Left lung (tissue), 10 donors: Measurements from ENCODE around the gene NUP210L. TPM values are rescaled to one million over a fixed set of nuclear protein-coding genes. Genes with fewer than 3 reads are reported as not detected.

ENCODE experiments used
- ATAC-seq: fragments of 200-7000 bp; cut with Tn5 transposase; one replicate; pipeline ENCODE4 v1.9.1; 2020; ENCODE audit warnings: moderate library complexity
- DNase-seq, 4 donors: peaks; one replicate each; pipeline ENCODE4 v3.0.0-alpha.2; 2013 to 2020
- H3K27ac ChIP-seq, 2 donors: fragments of 200-600 bp; sonication (generic) in 1 of 2; one replicate each; pipeline versions ENCODE4 v1.5.0 to v1.8.0; 2020 to 2021
- H3K27me3 ChIP-seq, 2 donors: fragments of 200-600 bp; sonication (generic) in 1 of 2; one replicate each; pipeline versions ENCODE4 v1.5.0 to v1.8.0; 2020 to 2021
- H3K36me3 ChIP-seq, 2 donors: fragments of 200-600 bp; sonication (generic) in 1 of 2; one replicate each; pipeline versions ENCODE4 v1.5.0 to v1.8.0; 2020 to 2021
- H3K4me1 ChIP-seq, 2 donors: fragments of 200-600 bp; one replicate each; pipeline ENCODE4 v1.8.0; 2021
- H3K4me3 ChIP-seq, 2 donors: fragments of 200-600 bp; sonication (generic) in 1 of 2; one replicate each; pipeline versions ENCODE4 v1.5.0 to v1.8.0; 2020 to 2021; ENCODE audit warnings: mild to moderate bottlenecking in 1 of 2
- H3K9me3 ChIP-seq, 2 donors: fragments of 200-600 bp; sonication (generic) in 1 of 2; one replicate each; pipeline versions ENCODE4 v1.5.0 to v1.8.0; 2020 to 2021
- intact Hi-C, 2 donors: fragments of 100-400 bp; cut with DNase I; formaldehyde crosslinking; loops; one replicate each; pipeline versions ENCODE4 v1.11.2 to v1.14.2; 2022
- polyA plus RNA-seq, 6 donors: library from polyadenylated mRNA; unstranded; fragments of 120-200 nt; gene quantifications; one replicate each; pipeline ENCODE4 v1.2.1, GENCODE V29; 2013; ENCODE audit not compliant: insufficient read length in 6 of 6
- total RNA-seq, 2 donors: library from RNA; stranded (reverse); fragmentation: NEBNext Ultra II Directional; extraction: Animal tissue kit (Norgen Biotek cat#: 25700); gene quantifications; one replicate each; pipeline ENCODE4 v1.2.1, GENCODE V29; 2021
- TF ChIP-seq, protein P1 (sequence below), 2 donors: fragments of 200-600 bp; sonication (generic) in 1 of 2; IDR thresholded peaks; one replicate each; pipeline versions ENCODE4 v1.5.0 to v1.8.0; 2021; ENCODE audit warnings: antibody characterized with exemption in 2 of 2
- donor health status: DM: no; HTN: yes; CAD: no.
- donor health status: DM: no; HTN: no; CAD: no.

NUP210L gene
- total and polyA plus RNA-seq, 8 donors = 0.09 to 0.27 (median 0.18) TPM

DNA sequence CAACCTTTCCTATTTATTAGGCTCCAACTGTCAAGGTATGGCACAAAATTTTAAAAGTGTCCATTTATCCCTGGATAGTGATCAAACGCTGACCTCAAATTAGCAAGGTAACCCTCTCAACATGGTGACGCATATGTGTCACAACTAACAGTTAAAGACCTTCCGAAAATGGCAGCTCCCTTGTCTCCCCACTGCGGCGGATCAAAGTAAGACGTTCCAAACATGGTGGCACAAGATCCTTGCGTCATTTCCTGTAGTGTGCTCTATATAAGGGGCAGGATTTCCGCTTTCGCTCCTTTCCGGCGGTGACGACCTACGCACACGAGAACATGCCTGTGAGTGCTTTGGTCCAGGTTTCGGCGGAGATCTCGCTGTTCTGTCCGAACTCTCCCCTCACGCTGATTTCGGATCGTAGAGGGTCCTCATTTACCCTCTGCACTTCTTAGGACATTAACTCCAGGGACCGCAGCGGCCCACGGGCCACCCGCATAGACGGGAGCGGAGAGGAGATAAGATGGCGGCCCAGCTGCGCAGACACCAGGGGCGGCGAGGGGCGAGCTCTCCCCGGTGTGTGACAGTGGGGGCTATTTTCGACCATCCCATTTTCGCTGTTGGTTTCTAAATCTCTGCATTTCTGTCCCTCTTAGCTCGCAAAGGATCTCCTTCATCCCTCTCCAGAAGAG is 164.3 kb downstream of the NUP210L start, which contains the start of gene RPS27:
Gene RPS27, plus strand, starts transcription at position 295 of the 683 bp plus-strand sequence. Its CDS starts 35 bp downstream, at position 330.
- peaks cover 0 to 41% of the 10 kb centered on the region in 2 donors for H3K36me3 ChIP-seq
- ATAC-seq = peak; percentile 64
- DNase-seq = peak; percentile 87 to 98 (median 94)
- no peaks in the 10 kb centered on the region for H3K9me3 ChIP-seq
- peak within 1 kb of the TSS; percentile 87 to 93 for H3K27ac ChIP-seq
- H3K4me3 ChIP-seq = peak within 1 kb of the TSS; percentile 62 to 76
- H3K27me3 ChIP-seq = no peaks in the 10 kb centered on the region
- TF ChIP-seq, protein P1, sequence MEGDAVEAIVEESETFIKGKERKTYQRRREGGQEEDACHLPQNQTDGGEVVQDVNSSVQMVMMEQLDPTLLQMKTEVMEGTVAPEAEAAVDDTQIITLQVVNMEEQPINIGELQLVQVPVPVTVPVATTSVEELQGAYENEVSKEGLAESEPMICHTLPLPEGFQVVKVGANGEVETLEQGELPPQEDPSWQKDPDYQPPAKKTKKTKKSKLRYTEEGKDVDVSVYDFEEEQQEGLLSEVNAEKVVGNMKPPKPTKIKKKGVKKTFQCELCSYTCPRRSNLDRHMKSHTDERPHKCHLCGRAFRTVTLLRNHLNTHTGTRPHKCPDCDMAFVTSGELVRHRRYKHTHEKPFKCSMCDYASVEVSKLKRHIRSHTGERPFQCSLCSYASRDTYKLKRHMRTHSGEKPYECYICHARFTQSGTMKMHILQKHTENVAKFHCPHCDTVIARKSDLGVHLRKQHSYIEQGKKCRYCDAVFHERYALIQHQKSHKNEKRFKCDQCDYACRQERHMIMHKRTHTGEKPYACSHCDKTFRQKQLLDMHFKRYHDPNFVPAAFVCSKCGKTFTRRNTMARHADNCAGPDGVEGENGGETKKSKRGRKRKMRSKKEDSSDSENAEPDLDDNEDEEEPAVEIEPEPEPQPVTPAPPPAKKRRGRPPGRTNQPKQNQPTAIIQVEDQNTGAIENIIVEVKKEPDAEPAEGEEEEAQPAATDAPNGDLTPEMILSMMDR (IDR thresholded peaks at IDR 0.05) = no peak
- intact Hi-C loops = no loop called here
- peaks cover 22 to 40% of the 10 kb centered on the region in 2 donors for H3K4me1 ChIP-seq

DNA sequence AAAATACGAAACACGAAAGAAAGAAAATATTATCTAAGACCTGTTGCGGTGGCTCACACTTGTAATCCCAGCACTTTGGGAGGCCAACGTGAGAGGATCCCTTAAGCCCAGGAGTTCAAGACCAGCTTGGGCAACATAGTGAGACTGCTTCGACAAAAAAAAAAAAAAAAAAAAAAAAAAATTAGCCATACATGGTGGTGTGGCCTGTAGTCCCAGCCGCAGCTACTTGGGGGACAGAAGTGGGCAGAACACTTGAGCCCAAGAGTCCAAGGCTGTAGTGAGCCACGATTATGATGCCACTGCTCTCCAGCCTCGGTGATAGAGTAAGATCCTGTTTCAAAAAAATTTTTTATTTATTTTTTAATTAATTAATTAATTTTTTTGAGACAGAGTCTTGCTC is 167.3 kb downstream of the NUP210L start:
- DNase-seq = no peak
- Histone ChIP-seq H3K36me3 (peaks cover 0 to 22% of the 10 kb centered on the region in 2 donors), H3K4me1 (peaks cover 30 to 56% of the 10 kb centered on the region in 2 donors), H3K4me3 (no peak overlapping the region), H3K27me3 (no peaks in the 10 kb centered on the region), H3K9me3 (no peaks in the 10 kb centered on the region), H3K27ac (peak overlapping the region; percentile 86 to 93)
- no peak for ATAC-seq
- intact Hi-C loops = loop anchor here in 1 of 2 donors (10.0 kb wide), 1 partner anchor 193 kb away; no protein-coding TSS in a partner anchor
- TF ChIP-seq, protein P1 (IDR thresholded peaks at IDR 0.05) = no peak

DNA sequence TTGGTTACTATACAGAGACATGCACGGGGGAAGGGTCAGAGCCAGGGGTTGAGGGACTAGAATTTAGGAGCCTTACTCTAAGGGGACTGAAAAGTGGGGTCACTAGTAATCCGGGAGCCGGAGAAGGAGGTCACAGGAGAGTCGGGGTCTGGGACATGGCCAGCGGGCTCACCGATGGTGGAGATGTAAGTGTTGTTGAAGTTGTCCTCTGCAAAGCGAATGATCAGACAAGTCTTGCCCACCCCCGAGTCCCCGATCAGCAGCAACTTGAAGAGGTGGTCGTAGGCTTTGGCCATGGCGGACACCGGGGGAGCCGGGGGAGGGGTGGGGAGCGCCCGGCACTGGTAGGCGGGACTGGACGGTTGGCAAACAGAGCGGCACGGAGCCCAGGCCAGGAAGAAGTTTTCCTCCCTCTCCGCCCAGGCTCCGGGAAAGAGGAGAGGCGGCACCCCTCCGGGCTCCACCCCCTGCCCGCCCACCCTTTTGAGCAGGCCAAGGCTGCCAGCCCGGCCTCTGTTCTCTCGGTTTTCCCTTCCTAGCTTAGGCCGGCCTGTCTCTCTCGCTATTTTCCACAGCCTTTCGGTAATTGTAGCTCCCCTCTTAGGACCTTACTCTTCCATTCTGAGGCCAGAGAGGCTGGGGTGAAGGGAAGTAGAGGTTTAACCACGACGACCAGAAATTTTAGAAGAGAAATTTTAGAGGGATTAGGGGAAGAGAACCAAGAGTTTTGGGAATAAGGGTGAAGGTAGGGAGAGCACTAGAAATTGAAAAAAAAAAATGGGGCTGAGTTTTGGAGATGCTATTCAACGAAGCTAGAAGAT is 168.7 kb downstream of the NUP210L start, which contains the start of gene RAB13:
Gene RAB13, minus strand, starts transcription at position 399 of the 821 bp plus-strand sequence. Its CDS starts 103 bp downstream, at position 296.
- TF ChIP-seq, protein P1 (IDR thresholded peaks at IDR 0.05) = no peak
- Histone ChIP-seq H3K27me3 (no peaks in the 10 kb centered on the region), H3K4me1 (peaks cover 20 to 54% of the 10 kb centered on the region in 2 donors), H3K27ac (peak within 1 kb of the TSS; percentile 86 to 93), H3K9me3 (no peaks in the 10 kb centered on the region), H3K36me3 (peaks cover 0 to 23% of the 10 kb centered on the region in 2 donors), H3K4me3 (peak within 1 kb of the TSS; percentile 54 to 70)
- peak; percentile 89 for ATAC-seq
- intact Hi-C loops = loop anchor here in 1 of 2 donors (10.0 kb wide), 1 partner anchor 191 kb away; no protein-coding TSS in a partner anchor
- DNase-seq = peak; percentile 80 to 93 (median 90)

DNA sequence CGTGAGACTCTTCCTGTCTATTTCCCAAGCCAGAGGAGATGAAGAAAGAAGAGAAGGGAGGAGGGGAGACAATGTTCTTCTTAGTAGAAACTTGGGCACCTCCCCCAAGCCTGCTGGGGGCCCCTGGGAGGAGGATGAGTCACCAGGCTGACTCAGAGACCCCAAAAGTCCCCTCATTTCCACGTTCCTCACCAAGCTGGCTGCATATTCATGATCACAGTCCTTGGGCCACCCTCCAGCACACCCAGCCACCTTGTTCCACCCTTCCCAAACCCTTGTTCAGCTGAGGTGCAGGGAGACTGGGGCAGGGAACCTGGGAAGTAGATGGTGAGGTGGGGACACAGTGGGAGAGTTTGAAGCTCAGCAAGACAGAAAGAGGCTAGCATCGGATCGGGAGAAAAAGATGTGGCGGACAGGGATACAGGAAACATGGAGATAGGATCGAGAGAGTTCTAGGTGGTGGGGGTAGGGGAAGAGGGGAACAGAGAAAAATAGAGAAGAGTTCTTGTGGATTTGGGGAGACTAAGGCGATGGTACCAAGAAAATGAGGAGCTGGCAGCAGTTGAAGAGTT is 169.4 kb downstream of the NUP210L start:
- Histone ChIP-seq H3K27me3 (no peaks in the 10 kb centered on the region), H3K36me3 (peaks cover 0 to 30% of the 10 kb centered on the region in 2 donors), H3K4me3 (peak overlapping the region; percentile 54 to 70), H3K4me1 (peaks cover 20 to 55% of the 10 kb centered on the region in 2 donors), H3K27ac (peak overlapping the region; percentile 86 to 93), H3K9me3 (no peaks in the 10 kb centered on the region)
- intact Hi-C loops = loop anchor here in 1 of 2 donors (10.0 kb wide), 1 partner anchor 191 kb away; no protein-coding TSS in a partner anchor
- ATAC-seq (peak; percentile 13), DNase-seq (peak in 1 of 4 donors; percentile 52)
- TF ChIP-seq, protein P1 (IDR thresholded peaks at IDR 0.05) = no peak
